Heart right ventricle (tissue), 16 donors: ENCODE data around the gene TENT5C. TPM values are rescaled to one million over a fixed set of nuclear protein-coding genes. Genes with fewer than 3 reads are reported as not detected.

Source experiments
- ATAC-seq, 8 donors: fragments of 200-7000 bp; cut with Tn5 transposase; one replicate each; pipeline ENCODE4 v1.9.1; 2020; ENCODE audit warnings: mild to moderate bottlenecking in 8 of 8, moderate library complexity in 8 of 8, moderate number of reproducible peaks in 1 of 8
- DNase-seq, 2 donors: peaks; one replicate each; pipeline ENCODE4 v3.0.0-alpha.2; 2020
- H3K27ac ChIP-seq, 10 donors: fragments of 200-600 bp; sonication (generic) in 2 of 10; one replicate each; pipeline versions ENCODE4 v1.5.0 to v1.8.0; 2020 to 2022; ENCODE audit warnings: mild to moderate bottlenecking in 3 of 10
- H3K27me3 ChIP-seq, 7 donors: fragments of 200-600 bp; one replicate each; pipeline ENCODE4 v1.8.0; 2021 to 2022; ENCODE audit warnings: mild to moderate bottlenecking in 2 of 7
- H3K36me3 ChIP-seq, 9 donors: fragments of 200-600 bp; sonication (generic) in 1 of 9; one replicate each; pipeline versions ENCODE4 v1.5.0 to v1.8.0; 2020 to 2022; ENCODE audit warnings: mild to moderate bottlenecking in 2 of 9
- H3K4me1 ChIP-seq, 9 donors: fragments of 200-600 bp; sonication (generic) in 1 of 9; one replicate each; pipeline versions ENCODE4 v1.5.0 to v1.8.0; 2020 to 2022; ENCODE audit warnings: mild to moderate bottlenecking in 4 of 9
- H3K4me3 ChIP-seq, 10 donors: fragments of 200-600 bp; sonication (generic) in 2 of 10; one replicate each; pipeline versions ENCODE4 v1.5.0 to v1.8.0; 2020 to 2022; ENCODE audit warnings: mild to moderate bottlenecking in 7 of 10, moderate library complexity in 2 of 10
- H3K9me3 ChIP-seq, 11 donors: fragments of 200-600 bp in 10 of 11; sonication (generic) in 2 of 11; one replicate each; pipeline versions ENCODE4 v1.5.0 to v1.8.0; 2013 to 2022; ENCODE audit warnings: mild to moderate bottlenecking in 2 of 11, control low read depth in 1 of 11, moderate library complexity in 1 of 11
- CTCF ChIP-seq, 9 donors: fragments of 200-600 bp; sonication (generic) in 2 of 9; IDR thresholded peaks; one replicate each; pipeline versions ENCODE4 v1.5.0 to v1.8.0; 2021 to 2022; ENCODE audit warnings: antibody characterized with exemption in 9 of 9, mild to moderate bottlenecking in 5 of 9, moderate library complexity in 1 of 9
- WGBS, 2 donors: extraction: QIAGEN DNeasy Blood & Tissue Kit; methylation state at CpG; one replicate each; pipeline ENCODE4 v1.1.7; 2013; ENCODE audit warnings: inconsistent platforms in 1 of 2; 5-methylcytosine and 5-hydroxymethylcytosine counted together
- intact Hi-C, 10 donors: fragments of 100-400 bp; cut with DNase I; formaldehyde crosslinking; loops; one replicate each; pipeline versions ENCODE4 v1.11.1 to v1.14.2; 2022
- polyA plus RNA-seq, 2 donors: library from polyadenylated mRNA; stranded (reverse); fragments of 200-250 nt; gene quantifications; one replicate each; pipeline ENCODE4 v1.2.3, GENCODE V29; 2013
- total RNA-seq, 10 donors: library from RNA; stranded (reverse); fragmentation: NEBNext Ultra II Directional in 3 of 10; extraction: Animal tissue kit (Norgen Biotek cat#: 25700) in 3 of 10; gene quantifications; one replicate each; pipeline versions ENCODE4 v1.2.1 to v1.2.4, GENCODE V29; 2021 to 2023
- donor health status: Arrhythmogenic right ventricular cardiomyopathy.
- donor health status: ischemic (EF 13 %, LVEDD 7.1; RV severe dilation, severe dysfunction).
- donor health status: healthy with polysubstance abuse.
- donor health status: DM: no; HTN: yes; CAD: no.
- donor health status: DM: no; HTN: no; CAD: no.
- donor health status: ischemic (EF 25% LVEDD 6.9; RV normal size, moderate dysfunction).
- donor health status: ischemic (EF 25% LVEDD 5.7; RV mildly dilated, moderate dysfunction).
- donor health status: healthy.
- donor health status: DM: yes; HTN: yes; CAD: no.
- donor health status: Ischemic cardiomyopathy.
- donor health status: ischemic (EF 35%, LVEDD 5.7; RV mildly dilated, moderate dysfunction).
- donor health status: nonischemic (EF 11% LVEDD 7.7; RV severe dilation, severe dysfunction).
- donor health status: DM: yes; HTN: yes; CAD: no.
- donor health status: PGD.
- donor health status: ischemic (EF 29% LVEDD 5.4; RV normal size, mild dysfunction).
- donor health status: nonischemic (EF 23%, LVEDD 6.1; RV moderate dilation, normal function).

Gene TENT5C
- total and polyA plus RNA-seq, 12 donors = 3.1 to 23.1 (median 10.2) TPM

GRCh38 chr1:117623141-117623540 is 17.3 kb downstream of the TENT5C start:
- Histone ChIP-seq H3K4me1 (peaks cover 0 to 6% (median 0%) of the 10 kb centered on the region in 9 donors), H3K36me3 (peaks cover 0 to 18% (median 4%) of the 10 kb centered on the region in 9 donors), H3K27me3 (no peaks in the 10 kb centered on the region), H3K27ac (no peak overlapping the region), H3K9me3 (no peaks in the 10 kb centered on the region), H3K4me3 (no peak overlapping the region)
- no peak for TF ChIP-seq CTCF (IDR thresholded peaks at IDR 0.05)
- no peak for DNase-seq
- 91 to 95% methylated on average over 9 of the region's 9 CpGs for WGBS, 2 donors
- intact Hi-C loops = no loop called here
- ATAC-seq = no peak

GRCh38 chr1:117623698-117624097 is 17.9 kb downstream of the TENT5C start:
- DNase-seq (no peak), ATAC-seq (peak in 1 of 8 donors; percentile 28)
- Histone ChIP-seq H3K27me3 (no peaks in the 10 kb centered on the region), H3K4me3 (no peak overlapping the region), H3K27ac (no peak overlapping the region), H3K36me3 (peaks cover 0 to 18% (median 4%) of the 10 kb centered on the region in 9 donors), H3K9me3 (no peaks in the 10 kb centered on the region), H3K4me1 (peaks cover 0 to 8% (median 0%) of the 10 kb centered on the region in 9 donors)
- no peak for TF ChIP-seq CTCF (IDR thresholded peaks at IDR 0.05)
- intact Hi-C loops = no loop called here
- 97% methylated on average over 13 of the region's 13 CpGs for WGBS, 2 donors

- Histone ChIP-seq H3K27me3 (no peaks in the 10 kb centered on the region), H3K4me3 (no peak overlapping the region), H3K4me1 (peaks cover 0 to 19% (median 0%) of the 10 kb centered on the region in 9 donors), H3K36me3 (peaks cover 0 to 16% (median 4%) of the 10 kb centered on the region in 9 donors), H3K27ac (no peak overlapping the region), H3K9me3 (no peaks in the 10 kb centered on the region)
- DNase-seq (no peak), ATAC-seq (no peak)
- 58 to 69% methylated on average over 6 of the region's 6 CpGs for WGBS, 2 donors
- intact Hi-C loops = no loop called here
- no peak for TF ChIP-seq CTCF (IDR thresholded peaks at IDR 0.05)
Measured at GRCh38 chr1:117627546-117628130, 21.8 kb downstream of the TENT5C start.

DNA sequence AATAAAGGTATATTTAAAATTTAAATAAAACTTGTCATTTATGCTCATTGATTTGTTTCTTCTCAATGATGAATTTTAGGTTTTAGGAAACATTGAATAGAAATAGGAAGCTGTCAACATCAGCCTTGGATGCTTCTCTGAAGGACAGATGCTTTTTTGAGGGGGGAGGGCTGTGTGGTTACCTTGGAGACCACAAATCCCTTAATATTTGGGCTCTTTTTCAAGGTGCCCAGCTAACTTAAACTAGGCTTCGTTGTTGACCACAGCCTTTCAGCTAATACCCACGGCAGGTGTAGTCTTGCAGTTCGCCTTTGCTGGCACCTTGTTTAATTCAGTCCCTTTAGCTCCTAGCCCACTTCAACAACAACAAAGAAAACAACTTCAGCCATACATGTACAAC is 22.5 kb downstream of the TENT5C start:
- intact Hi-C loops = no loop called here
- TF ChIP-seq CTCF (IDR thresholded peaks at IDR 0.05) = no peak
- H3K4me3 ChIP-seq = no peak overlapping the region
- H3K36me3 ChIP-seq = peaks cover 0 to 9% (median 4%) of the 10 kb centered on the region in 9 donors
- H3K27ac ChIP-seq = no peak overlapping the region
- DNase-seq (no peak), ATAC-seq (no peak)
- WGBS, 2 donors = 90 to 93% methylated on average over 3 of the region's 3 CpGs
- H3K27me3 ChIP-seq = no peaks in the 10 kb centered on the region
- no peaks in the 10 kb centered on the region for H3K9me3 ChIP-seq
- H3K4me1 ChIP-seq = peaks cover 0 to 19% (median 0%) of the 10 kb centered on the region in 9 donors
